ENCODE results near the gene PTPN20.
"Not testable (repeated sequence)": the region's sequence is repeated elsewhere in the genome, so short reads cannot be mapped to it uniquely, and the experiment has no call there.

- TF ChIP-seq CTCF, POLR2AphosphoS5, EP300 (IDR thresholded peaks at IDR 0.05): not testable (repeated sequence)
These were observed 14.6 kb downstream of the PTPN20 start for GRCh38 chr10:46925853-46926252.
